Mesenchymal stem cell (in vitro differentiated cells and primary cell): ENCODE measurements around the gene MDM2.

Experiments
- DNase-seq: peaks from one replicate; pipeline ENCODE4 v3.0.0-alpha.2; 2013
- H2AFZ ChIP-seq: one replicate; pipeline ENCODE4 v1.6.1; 2013; ENCODE audit warnings: low read depth, mild to moderate bottlenecking, control low read depth, inconsistent platforms, low read length, moderate library complexity
- H2AK5ac ChIP-seq: 2 replicates; pipeline ENCODE4 v1.6.1; 2013; ENCODE audit warnings: low read length, moderate library complexity, mild to moderate bottlenecking, inconsistent platforms; ENCODE audit not compliant: severe bottlenecking
- H2BK120ac ChIP-seq: one replicate; pipeline ENCODE4 v1.6.1; 2013; ENCODE audit warnings: low read depth, mild to moderate bottlenecking, inconsistent platforms, low read length, moderate library complexity
- H2BK12ac ChIP-seq, 2 experiments: one replicate each; pipeline ENCODE4 v1.6.1; 2013; ENCODE audit warnings: inconsistent platforms in 2 of 2, low read length in 2 of 2, mild to moderate bottlenecking in 2 of 2, moderate library complexity in 2 of 2, control low read depth in 1 of 2
- H2BK15ac ChIP-seq: one replicate; pipeline ENCODE4 v1.6.1; 2013; ENCODE audit warnings: mild to moderate bottlenecking, low read depth, inconsistent platforms; ENCODE audit not compliant: poor library complexity, severe bottlenecking
- H2BK5ac ChIP-seq: 2 replicates; pipeline ENCODE4 v1.6.1; 2013; ENCODE audit warnings: low read depth, mild to moderate bottlenecking, low read length, control low read depth, inconsistent platforms; ENCODE audit not compliant: poor library complexity, severe bottlenecking
- H3K14ac ChIP-seq, 2 experiments: one replicate each; pipeline ENCODE4 v1.6.1; 2013; ENCODE audit warnings: inconsistent platforms in 2 of 2, low read length in 2 of 2, control low read depth in 1 of 2, mild to moderate bottlenecking in 1 of 2, moderate library complexity in 1 of 2
- H3K18ac ChIP-seq, 2 experiments: one replicate each; pipeline ENCODE4 v1.6.1; 2013; ENCODE audit warnings: inconsistent platforms in 2 of 2, low read length in 2 of 2, control low read depth in 1 of 2, low read depth in 1 of 2, mild to moderate bottlenecking in 1 of 2
- H3K23ac ChIP-seq, 2 experiments: one replicate each; pipeline ENCODE4 v1.6.1; 2013; ENCODE audit warnings: inconsistent platforms in 2 of 2, low read length in 2 of 2, mild to moderate bottlenecking in 2 of 2, moderate library complexity in 2 of 2, control low read depth in 1 of 2
- H3K27ac ChIP-seq: 2 replicates; pipeline ENCODE4 v1.5.1; 2013; ENCODE audit warnings: mild to moderate bottlenecking, moderate library complexity, low read length, control low read depth, inconsistent platforms; ENCODE audit not compliant: poor library complexity, severe bottlenecking
- H3K27me3 ChIP-seq, 2 experiments: 2 replicates each; pipeline versions ENCODE4 v1.6.1 to v1.7.0; 2013; ENCODE audit warnings: low read length in 2 of 2, mild to moderate bottlenecking in 2 of 2, moderate library complexity in 2 of 2, control low read depth in 1 of 2, inconsistent platforms in 1 of 2; ENCODE audit not compliant: control insufficient read depth in 1 of 2, insufficient read depth in 1 of 2
- H3K36me3 ChIP-seq, 2 experiments: 2 replicates each; pipeline versions ENCODE4 v1.6.1 to v1.7.0; 2013; ENCODE audit warnings: low read length in 2 of 2, control low read depth in 1 of 2, inconsistent platforms in 1 of 2, low read depth in 1 of 2, mild to moderate bottlenecking in 1 of 2; ENCODE audit not compliant: insufficient read depth in 2 of 2, control insufficient read depth in 1 of 2
- H3K4ac ChIP-seq, 2 experiments: one replicate each; pipeline ENCODE4 v1.6.1; 2013; ENCODE audit warnings: inconsistent platforms in 2 of 2, low read length in 2 of 2, mild to moderate bottlenecking in 2 of 2, moderate library complexity in 2 of 2, control low read depth in 1 of 2, low read depth in 1 of 2
- H3K4me1 ChIP-seq: 2 replicates; pipeline ENCODE4 v1.6.1; 2013; ENCODE audit warnings: low read depth, low read length, control low read depth; ENCODE audit not compliant: control insufficient read depth, insufficient read depth
- H3K4me2 ChIP-seq: 2 replicates; pipeline ENCODE4 v1.6.1; 2013; ENCODE audit warnings: low read length, mild to moderate bottlenecking, inconsistent platforms; ENCODE audit not compliant: poor library complexity, severe bottlenecking
- H3K4me3 ChIP-seq, 2 experiments: 2 replicates each; pipeline versions ENCODE4 v1.5.1 to v1.7.0; 2013; ENCODE audit warnings: low read length in 2 of 2, mild to moderate bottlenecking in 2 of 2, control low read depth in 1 of 2, low read depth in 1 of 2; ENCODE audit not compliant: insufficient read depth in 1 of 2
- H3K79me1 ChIP-seq: replicated peaks from 2 replicates; pipeline ENCODE4 v1.6.1; 2013; ENCODE audit warnings: mild to moderate bottlenecking, control low read depth, low read length, inconsistent platforms; ENCODE audit not compliant: poor library complexity, severe bottlenecking
- H3K9ac ChIP-seq: 2 replicates; pipeline ENCODE4 v1.7.0; 2013; ENCODE audit warnings: mild to moderate bottlenecking, low read length, moderate library complexity
- H3K9me3 ChIP-seq: 2 replicates; pipeline ENCODE4 v1.7.0; 2013; ENCODE audit warnings: mild to moderate bottlenecking, low read length; ENCODE audit not compliant: control insufficient read depth
- H4K8ac ChIP-seq: one replicate; pipeline ENCODE4 v1.6.1; 2013; ENCODE audit warnings: inconsistent platforms, mild to moderate bottlenecking, low read length, moderate library complexity
- H4K91ac ChIP-seq: one replicate; pipeline ENCODE4 v1.6.1; 2013; ENCODE audit warnings: mild to moderate bottlenecking, low read length, inconsistent platforms
- WGBS: methylation state at CpG from one replicate; pipeline ENCODE4 v1.1.7; 2013; ENCODE audit warnings: mixed read lengths; 5-methylcytosine and 5-hydroxymethylcytosine counted together

The MDM2 gene

DNA sequence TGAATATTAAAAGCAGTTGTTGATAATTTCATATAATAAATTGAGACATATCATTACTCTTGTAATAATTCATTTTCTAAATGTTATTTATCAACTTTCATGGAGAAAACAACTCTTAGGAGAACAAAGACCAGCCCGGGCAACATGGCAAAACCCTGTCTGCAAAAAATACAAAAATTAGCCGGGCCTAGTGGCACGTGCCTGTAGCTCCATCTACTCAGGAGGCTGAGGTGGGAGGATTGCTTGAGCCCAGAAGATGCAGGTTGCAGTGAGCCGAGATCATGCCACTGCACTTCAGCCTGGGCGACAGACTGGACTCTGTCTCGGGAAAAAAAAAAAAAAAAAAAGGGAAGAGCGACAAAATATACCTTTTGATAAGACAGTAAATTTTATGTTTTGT, 40.8 kb upstream of the MDM2 start:
- H2AK5ac ChIP-seq: no peak overlapping the region
- peaks cover 3 to 35% of the 10 kb centered on the region in 2 experiments for H3K36me3 ChIP-seq
- no peaks in the 10 kb centered on the region for H3K79me1 ChIP-seq
- H3K23ac ChIP-seq: no peak overlapping the region
- no peak overlapping the region for H3K14ac ChIP-seq
- no peak for DNase-seq
- H3K9ac ChIP-seq: no peak overlapping the region
- H3K4me1 ChIP-seq: no peaks in the 10 kb centered on the region
- H3K18ac ChIP-seq: no peak overlapping the region
- H3K9me3 ChIP-seq: no peaks in the 10 kb centered on the region
- H4K8ac ChIP-seq: no peak overlapping the region
- WGBS: 86% methylated on average over 4 of the region's 7 CpGs
- no peak overlapping the region for H2BK120ac ChIP-seq
- H3K4ac ChIP-seq: no peak overlapping the region
- H4K91ac ChIP-seq: no peak overlapping the region
- no peak overlapping the region for H3K4me3 ChIP-seq
- H2BK15ac ChIP-seq: no peak overlapping the region
- no peak overlapping the region for H2BK12ac ChIP-seq
- no peak overlapping the region for H3K27ac ChIP-seq
- no peak overlapping the region for H2BK5ac ChIP-seq
- H2AFZ ChIP-seq: no peak overlapping the region
- no peak overlapping the region for H3K4me2 ChIP-seq
- no peaks in the 10 kb centered on the region for H3K27me3 ChIP-seq

GRCh38 chr12:68768431-68768939, 39.5 kb upstream of the MDM2 start:
- H2BK120ac ChIP-seq: no peak overlapping the region
- H3K14ac ChIP-seq: no peak overlapping the region
- 95% methylated on average over 3 of the region's 4 CpGs for WGBS
- H3K79me1 ChIP-seq: no peaks in the 10 kb centered on the region
- no peak overlapping the region for H3K4me2 ChIP-seq
- H3K4me1 ChIP-seq: no peaks in the 10 kb centered on the region
- H3K18ac ChIP-seq: no peak overlapping the region
- H3K9me3 ChIP-seq: no peaks in the 10 kb centered on the region
- no peak overlapping the region for H2AK5ac ChIP-seq
- H3K27me3 ChIP-seq: no peaks in the 10 kb centered on the region
- H3K9ac ChIP-seq: no peak overlapping the region
- H2BK12ac ChIP-seq: no peak overlapping the region
- no peak overlapping the region for H3K4ac ChIP-seq
- no peak overlapping the region for H2BK15ac ChIP-seq
- no peak overlapping the region for H3K23ac ChIP-seq
- no peak overlapping the region for H3K4me3 ChIP-seq
- H4K8ac ChIP-seq: no peak overlapping the region
- H2AFZ ChIP-seq: no peak overlapping the region
- no peak overlapping the region for H4K91ac ChIP-seq
- no peak overlapping the region for H3K27ac ChIP-seq
- H3K36me3 ChIP-seq: peaks cover 0 to 26% of the 10 kb centered on the region in 2 experiments
- no peak overlapping the region for H2BK5ac ChIP-seq
- DNase-seq: no peak

GRCh38 chr12:68769941-68770340, 38.0 kb upstream of the MDM2 start:
- Histone ChIP-seq H3K4me2 (no peak overlapping the region), H2BK120ac (no peak overlapping the region), H3K36me3 (peaks cover 0 to 14% of the 10 kb centered on the region in 2 experiments), H2AFZ (no peak overlapping the region), H3K4ac (no peak overlapping the region), H3K23ac (no peak overlapping the region), H3K4me1 (no peaks in the 10 kb centered on the region), H4K91ac (no peak overlapping the region), H3K27me3 (no peaks in the 10 kb centered on the region), H2BK12ac (no peak overlapping the region), H2AK5ac (no peak overlapping the region), H3K4me3 (no peak overlapping the region), H3K14ac (no peak overlapping the region), H3K27ac (no peak overlapping the region), H2BK5ac (peak overlapping the region; percentile 8), H3K9ac (no peak overlapping the region), H4K8ac (no peak overlapping the region), H2BK15ac (no peak overlapping the region), H3K9me3 (no peaks in the 10 kb centered on the region), H3K18ac (no peak overlapping the region), H3K79me1 (no peaks in the 10 kb centered on the region)
- no peak for DNase-seq
- 96% methylated on average over 1 of the region's 1 CpG for WGBS

GRCh38 chr12:68771223-68771925, 36.6 kb upstream of the MDM2 start:
- H2BK5ac ChIP-seq: no peak overlapping the region
- H4K91ac ChIP-seq: no peak overlapping the region
- H3K18ac ChIP-seq: no peak overlapping the region
- WGBS: 92% methylated on average over 5 of the region's 5 CpGs
- no peak overlapping the region for H2AK5ac ChIP-seq
- no peak overlapping the region for H2BK15ac ChIP-seq
- H3K79me1 ChIP-seq: no peaks in the 10 kb centered on the region
- no peaks in the 10 kb centered on the region for H3K4me1 ChIP-seq
- DNase-seq: no peak
- H3K4ac ChIP-seq: no peak overlapping the region
- no peak overlapping the region for H3K14ac ChIP-seq
- H2BK12ac ChIP-seq: no peak overlapping the region
- no peak overlapping the region for H3K4me3 ChIP-seq
- H3K36me3 ChIP-seq: peaks cover 0 to 13% of the 10 kb centered on the region in 2 experiments
- no peaks in the 10 kb centered on the region for H3K9me3 ChIP-seq
- H3K9ac ChIP-seq: no peak overlapping the region
- no peaks in the 10 kb centered on the region for H3K27me3 ChIP-seq
- no peak overlapping the region for H2AFZ ChIP-seq
- no peak overlapping the region for H3K23ac ChIP-seq
- H3K4me2 ChIP-seq: no peak overlapping the region
- no peak overlapping the region for H4K8ac ChIP-seq
- no peak overlapping the region for H3K27ac ChIP-seq
- H2BK120ac ChIP-seq: no peak overlapping the region
